Upper lobe of left lung (tissue), 6 donors: ENCODE data around the gene PPP1R18. TPM values are rescaled to one million over a fixed set of nuclear protein-coding genes. Genes with fewer than 3 reads are reported as not detected.
A peak's percentile ranks its signal among the peaks of the same experiment; 100 is the strongest.
"Not testable (repeated sequence)": the region's sequence is repeated elsewhere in the genome, so short reads cannot be mapped to it uniquely, and the experiment has no call there.

Experiments
- ATAC-seq, 2 donors: fragments of 200-7000 bp; cut with Tn5 transposase; one replicate each; pipeline ENCODE4 v1.9.1; 2022; ENCODE audit warnings: mild to moderate bottlenecking in 2 of 2, moderate library complexity in 2 of 2; ENCODE audit not compliant: low FRiP score in 2 of 2
- DNase-seq, 2 donors: peaks; one replicate each; pipeline ENCODE4 v3.0.0-alpha.2; 2019 to 2020
- H3K27ac ChIP-seq, 4 donors: fragments of 200-600 bp; sonication (generic); one replicate each; pipeline ENCODE4 v1.5.1; 2016 to 2019
- H3K27me3 ChIP-seq, 4 donors: fragments of 200-600 bp; sonication (generic); one replicate each; pipeline ENCODE4 v1.5.1; 2017 to 2019
- H3K36me3 ChIP-seq, 4 donors: fragments of 200-600 bp; sonication (generic); one replicate each; pipeline ENCODE4 v1.5.1; 2016 to 2019
- H3K4me1 ChIP-seq, 4 donors: fragments of 200-600 bp; sonication (generic); one replicate each; pipeline ENCODE4 v1.5.1; 2018 to 2019
- H3K4me3 ChIP-seq, 4 donors: fragments of 200-600 bp; sonication (generic); one replicate each; pipeline ENCODE4 v1.5.1; 2017 to 2019; ENCODE audit warnings: mild to moderate bottlenecking in 2 of 4, moderate library complexity in 1 of 4
- H3K9me3 ChIP-seq, 4 donors: fragments of 200-600 bp; sonication (generic); one replicate each; pipeline ENCODE4 v1.5.1; 2018 to 2019
- EP300 ChIP-seq, 4 donors: sonication (generic); formaldehyde crosslinking; IDR thresholded peaks; one replicate each; pipeline ENCODE4 v1.5.1; 2017; ENCODE audit warnings: antibody characterized with exemption in 4 of 4, control low read depth in 2 of 4
- POLR2A ChIP-seq, 4 donors: fragments of 450-650 bp; IDR thresholded peaks; one replicate each; pipeline ENCODE4 v1.5.1; 2016 to 2017; ENCODE audit warnings: antibody characterized with exemption in 4 of 4, mild to moderate bottlenecking in 2 of 4
- POLR2AphosphoS5 ChIP-seq, 2 donors: sonication (generic); formaldehyde crosslinking; IDR thresholded peaks; one replicate each; pipeline ENCODE4 v1.5.1; 2017; ENCODE audit warnings: antibody characterized with exemption in 2 of 2
- WGBS, 2 donors: methylation state at CpG; one replicate each; pipeline ENCODE4 v1.1.5; 2017 to 2018; 5-methylcytosine and 5-hydroxymethylcytosine counted together
- total RNA-seq, 6 donors: library from RNA; depleted of rRNA in 4 of 6; stranded (reverse); fragments of >200 nt in 4 of 6; gene quantifications; one replicate each; pipeline versions ENCODE4 v1.1.0 to v1.2.1, GENCODE V29; 2016 to 2021
- TF ChIP-seq, protein P1 (sequence below), 6 experiments: fragments of 450-650 bp in 4 of 6; fragments of 200-600 bp in 2 of 6; sonication (generic) in 2 of 6; IDR thresholded peaks; one replicate each; pipeline ENCODE4 v1.5.1; 2016 to 2019; ENCODE audit warnings: antibody characterized with exemption in 6 of 6
- donor health status: DM: no; HTN: no; CAD: no; lungs with moderate emphysema.
- donor health status: DM: no; HTN: yes; CAD: no; lungs with severe emphysema.

The PPP1R18 gene
- total RNA-seq, 6 donors from 2014 or later, result 23.5 to 103 (median 60.8) TPM

DNA sequence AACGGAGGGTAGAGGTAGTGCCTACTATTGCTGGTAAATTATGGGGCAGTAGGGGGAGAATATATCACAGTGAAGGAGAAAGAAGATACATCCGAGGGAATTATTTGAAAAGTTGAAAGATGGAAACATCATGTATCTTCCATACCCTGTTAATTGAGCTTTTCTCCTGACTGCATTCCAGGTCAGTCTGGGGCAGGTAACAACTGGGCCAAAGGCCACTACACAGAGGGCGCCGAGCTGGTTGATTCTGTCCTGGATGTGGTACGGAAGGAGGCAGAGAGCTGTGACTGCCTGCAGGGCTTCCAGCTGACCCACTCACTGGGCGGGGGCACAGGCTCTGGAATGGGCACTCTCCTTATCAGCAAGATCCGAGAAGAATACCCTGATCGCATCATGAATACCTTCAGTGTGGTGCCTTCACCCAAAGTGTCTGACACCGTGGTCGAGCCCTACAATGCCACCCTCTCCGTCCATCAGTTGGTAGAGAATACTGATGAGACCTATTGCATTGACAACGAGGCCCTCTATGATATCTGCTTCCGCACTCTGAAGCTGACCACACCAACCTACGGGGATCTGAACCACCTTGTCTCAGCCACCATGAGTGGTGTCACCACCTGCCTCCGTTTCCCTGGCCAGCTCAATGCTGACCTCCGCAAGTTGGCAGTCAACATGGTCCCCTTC is 36.9 kb upstream of the PPP1R18 start:
- H3K4me3 ChIP-seq, result peak overlapping the region in 1 of 4 donors; percentile 87
- WGBS, 2 donors, result 70 to 74% methylated on average over 13 to 16 of the region's 16 CpGs
- H3K4me1 ChIP-seq, result peaks cover 26 to 56% (median 45%) of the 10 kb centered on the region in 4 donors
- not testable (repeated sequence) for H3K27me3 ChIP-seq, ATAC-seq, H3K9me3 ChIP-seq, DNase-seq
- H3K27ac ChIP-seq, result peak overlapping the region in 1 of 4 donors; percentile 91
- H3K36me3 ChIP-seq, result peaks cover 28 to 62% (median 47%) of the 10 kb centered on the region in 4 donors

DNA sequence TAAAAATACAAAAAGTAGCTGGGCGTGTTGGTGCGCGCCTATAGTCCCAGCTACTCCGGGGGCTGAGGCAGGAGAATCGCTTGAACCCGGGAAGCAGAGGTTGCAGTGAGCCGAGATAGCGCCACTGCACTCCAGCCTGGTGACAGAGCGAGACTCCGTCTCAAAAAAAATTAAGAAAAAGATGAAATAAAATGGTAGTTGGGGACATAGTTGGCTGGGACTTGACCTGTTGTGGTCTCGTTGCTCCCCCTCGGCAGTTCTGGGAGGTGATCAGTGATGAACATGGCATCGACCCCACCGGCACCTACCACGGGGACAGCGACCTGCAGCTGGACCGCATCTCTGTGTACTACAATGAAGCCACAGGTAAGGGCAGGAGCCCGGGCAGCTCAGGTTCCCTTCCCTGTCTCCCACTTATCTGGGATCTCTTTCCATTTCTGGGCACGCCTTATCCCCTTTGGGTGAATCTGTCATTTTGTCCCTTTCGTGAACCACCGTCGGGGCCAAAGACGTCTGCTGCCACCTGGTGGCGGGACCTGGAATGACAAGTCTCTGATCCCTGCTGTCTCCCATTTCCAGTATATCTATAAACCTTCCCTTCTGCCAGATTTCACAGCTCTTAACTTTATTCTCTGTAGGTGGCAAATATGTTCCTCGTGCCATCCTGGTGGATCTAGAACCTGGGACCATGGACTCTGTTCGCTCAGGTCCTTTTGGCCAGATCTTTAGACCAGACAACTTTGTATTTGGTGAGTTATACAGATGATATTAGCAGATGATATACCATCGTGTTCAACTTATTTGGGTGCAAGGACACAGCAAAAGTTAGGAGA is 36.1 kb upstream of the PPP1R18 start:
- DNase-seq (peak in 1 of 2 donors; percentile 82), ATAC-seq (peak; percentile 57 to 72)
- Histone ChIP-seq H3K9me3 (no peaks in the 10 kb centered on the region), H3K4me1 (peaks cover 32 to 62% (median 51%) of the 10 kb centered on the region in 4 donors), H3K4me3 (peak overlapping the region in 3 of 4 donors; percentile 64 to 87 (median 77)), H3K27me3 (no peaks in the 10 kb centered on the region), H3K36me3 (peaks cover 24 to 54% (median 39%) of the 10 kb centered on the region in 4 donors), H3K27ac (peak overlapping the region; percentile 91 to 95 (median 92))
- 15 to 20% methylated on average over 21 to 27 of the region's 27 CpGs for WGBS, 2 donors
- TF ChIP-seq POLR2A (IDR thresholded peaks at IDR 0.05), result no peak
- TF ChIP-seq EP300 (IDR thresholded peaks at IDR 0.05), result no peak
- peak in 1 of 2 donors; percentile 67 for TF ChIP-seq POLR2AphosphoS5 (IDR thresholded peaks at IDR 0.05)
- TF ChIP-seq, protein P1, sequence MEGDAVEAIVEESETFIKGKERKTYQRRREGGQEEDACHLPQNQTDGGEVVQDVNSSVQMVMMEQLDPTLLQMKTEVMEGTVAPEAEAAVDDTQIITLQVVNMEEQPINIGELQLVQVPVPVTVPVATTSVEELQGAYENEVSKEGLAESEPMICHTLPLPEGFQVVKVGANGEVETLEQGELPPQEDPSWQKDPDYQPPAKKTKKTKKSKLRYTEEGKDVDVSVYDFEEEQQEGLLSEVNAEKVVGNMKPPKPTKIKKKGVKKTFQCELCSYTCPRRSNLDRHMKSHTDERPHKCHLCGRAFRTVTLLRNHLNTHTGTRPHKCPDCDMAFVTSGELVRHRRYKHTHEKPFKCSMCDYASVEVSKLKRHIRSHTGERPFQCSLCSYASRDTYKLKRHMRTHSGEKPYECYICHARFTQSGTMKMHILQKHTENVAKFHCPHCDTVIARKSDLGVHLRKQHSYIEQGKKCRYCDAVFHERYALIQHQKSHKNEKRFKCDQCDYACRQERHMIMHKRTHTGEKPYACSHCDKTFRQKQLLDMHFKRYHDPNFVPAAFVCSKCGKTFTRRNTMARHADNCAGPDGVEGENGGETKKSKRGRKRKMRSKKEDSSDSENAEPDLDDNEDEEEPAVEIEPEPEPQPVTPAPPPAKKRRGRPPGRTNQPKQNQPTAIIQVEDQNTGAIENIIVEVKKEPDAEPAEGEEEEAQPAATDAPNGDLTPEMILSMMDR (IDR thresholded peaks at IDR 0.05), result peak; percentile 93 to 97 (median 94)

DNA sequence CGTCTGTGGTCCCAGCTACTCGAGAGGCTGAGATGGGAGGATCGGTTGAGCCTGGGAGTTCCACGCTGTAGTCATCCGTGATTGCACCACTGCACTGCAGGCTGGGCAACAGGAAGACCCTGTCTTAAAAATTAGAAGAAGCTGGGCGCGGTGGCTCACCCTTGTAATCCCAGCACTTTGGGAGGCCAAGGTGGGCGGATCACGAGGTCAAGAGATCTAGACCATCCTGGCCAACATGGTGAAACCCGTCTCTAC is 35.5 kb upstream of the PPP1R18 start:
- Histone ChIP-seq H3K27ac (peak overlapping the region; percentile 91 to 95 (median 92)), H3K36me3 (peaks cover 24 to 49% (median 34%) of the 10 kb centered on the region in 4 donors), H3K4me3 (peak overlapping the region; percentile 64 to 87 (median 72)), H3K4me1 (peaks cover 32 to 62% (median 51%) of the 10 kb centered on the region in 4 donors)
- H3K9me3 ChIP-seq, ATAC-seq, H3K27me3 ChIP-seq: not testable (repeated sequence)
- 9 to 12% methylated on average over 10 of the region's 10 CpGs for WGBS, 2 donors
- DNase-seq, result peak in 1 of 2 donors; percentile 40

DNA sequence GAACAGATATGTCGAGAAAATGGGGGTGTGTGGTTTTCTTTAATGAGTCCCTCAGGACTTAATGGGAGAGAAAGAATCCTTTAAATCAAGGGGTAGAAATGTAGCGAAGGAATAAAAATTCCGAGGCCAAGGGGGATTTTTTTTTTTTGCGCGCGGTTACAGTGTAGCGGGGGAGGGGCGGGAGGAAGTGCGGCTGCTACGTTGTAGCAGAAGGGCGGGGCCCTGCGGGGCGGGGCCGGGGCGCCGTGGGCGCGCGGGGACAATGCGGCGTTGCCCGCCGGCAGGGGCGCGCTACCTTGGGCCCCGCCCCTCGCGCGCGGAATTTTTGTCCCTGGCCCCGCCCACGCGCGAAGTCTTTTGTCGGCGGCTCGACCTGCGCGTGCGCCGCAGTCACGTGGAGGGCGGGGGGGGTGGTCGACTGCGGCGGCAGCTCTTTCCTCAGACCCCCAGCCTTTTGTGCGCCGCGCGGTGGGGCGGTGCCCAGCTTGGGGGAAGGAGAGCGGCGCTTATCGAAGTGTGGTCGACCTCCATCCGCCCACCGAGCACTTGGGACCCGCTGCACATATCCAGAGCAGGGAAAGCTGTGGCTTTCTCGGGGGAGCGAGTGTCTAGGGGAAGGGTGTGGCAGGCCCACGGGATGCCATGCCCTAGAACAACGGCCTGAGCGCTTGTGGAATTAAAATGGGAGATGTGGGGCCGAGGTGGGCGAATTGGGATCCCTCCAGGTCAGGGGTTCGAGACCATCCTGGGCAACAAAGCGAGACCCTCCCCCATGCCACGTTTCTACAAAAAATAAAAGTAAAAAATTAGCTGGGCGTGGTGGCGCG is 35.0 kb upstream of the PPP1R18 start:
- H3K9me3 ChIP-seq, result no peaks in the 10 kb centered on the region
- WGBS, 2 donors, result 2 to 4% methylated on average over 27 to 65 of the region's 71 CpGs
- peaks cover 36 to 67% (median 55%) of the 10 kb centered on the region in 4 donors for H3K4me1 ChIP-seq

DNA sequence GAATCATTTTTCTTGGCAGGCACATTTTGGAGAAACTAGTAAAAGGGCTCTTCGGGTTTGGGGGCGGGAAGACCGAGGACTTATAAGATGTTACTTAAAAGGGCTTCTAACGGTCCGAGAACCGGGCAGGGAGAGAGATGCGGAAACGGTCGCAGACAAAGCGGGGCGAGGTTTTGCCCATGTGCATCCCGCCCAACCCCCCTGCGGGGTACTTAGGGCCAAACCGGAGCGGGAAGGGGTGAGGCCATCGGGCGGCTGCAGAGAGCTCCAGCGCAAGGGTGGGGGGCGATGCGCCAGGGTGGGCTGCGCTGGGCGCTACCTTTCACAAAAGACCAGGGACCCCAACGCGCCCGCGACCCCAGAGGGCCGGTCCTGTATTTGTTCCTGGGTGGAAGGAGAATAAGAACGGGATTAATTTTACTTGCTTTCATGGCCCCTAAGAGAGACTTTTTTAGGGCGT is 34.3 kb upstream of the PPP1R18 start:
- Histone ChIP-seq H3K4me3 (peak overlapping the region; percentile 64 to 87 (median 76)), H3K9me3 (no peaks in the 10 kb centered on the region), H3K27me3 (no peaks in the 10 kb centered on the region), H3K27ac (peak overlapping the region; percentile 91 to 95 (median 92)), H3K36me3 (peaks cover 24 to 37% (median 29%) of the 10 kb centered on the region in 4 donors), H3K4me1 (peaks cover 41 to 68% (median 60%) of the 10 kb centered on the region in 4 donors)
- 0 to 1% methylated on average over 25 to 27 of the region's 29 CpGs for WGBS, 2 donors
- DNase-seq (peak; percentile 87 to 91), ATAC-seq (peak; percentile 24 to 31)
- peak in 1 of 2 donors; percentile 26 for TF ChIP-seq POLR2AphosphoS5 (IDR thresholded peaks at IDR 0.05)
- TF ChIP-seq EP300 (IDR thresholded peaks at IDR 0.05), result no peak
- TF ChIP-seq, protein P1 (IDR thresholded peaks at IDR 0.05), result no peak

More for the DNA sequence above, 35.0 kb upstream of the PPP1R18 start:
- Histone ChIP-seq H3K4me3 (peak overlapping the region; percentile 64 to 87 (median 76)), H3K27me3 (no peaks in the 10 kb centered on the region), H3K27ac (peak overlapping the region; percentile 91 to 95 (median 92)), H3K36me3 (peaks cover 24 to 43% (median 32%) of the 10 kb centered on the region in 4 donors)
- ATAC-seq (peak; percentile 86), DNase-seq (peak; percentile 91 to 99)
- TF ChIP-seq EP300 (IDR thresholded peaks at IDR 0.05) (no peak), POLR2A (IDR thresholded peaks at IDR 0.05) (peak in 2 of 4 donors; percentile 29 to 69), POLR2AphosphoS5 (IDR thresholded peaks at IDR 0.05) (peak; percentile 46 to 55)
- TF ChIP-seq, protein P1 (IDR thresholded peaks at IDR 0.05), result peak; percentile 22 to 79 (median 72)
